ENCODE data around the gene WDR33. TPM values are rescaled to one million over a fixed set of nuclear protein-coding genes. Genes with fewer than 3 reads are reported as not detected.

Gene WDR33
- 16.6 and 19.4 TPM in 2 replicates for total RNA-seq

GRCh38 chr2:127810619-127811396 lies at the start of gene WDR33:
Gene WDR33 (minus strand): TSS chr2:127811171. CDS start chr2:127770981, 40,190 bp downstream.

GRCh38 chr2:127701193-127701650 lies 109.7 kb downstream of the WDR33 start, which contains the start of gene SFT2D3:
Gene SFT2D3 (plus strand): TSS chr2:127701497. CDS start chr2:127701529, 32 bp downstream.

GRCh38 chr2:127675331-127676261 lies 135.4 kb downstream of the WDR33 start, which contains the start of gene LIMS2:
Gene LIMS2 (minus strand): TSS chr2:127675530. CDS start chr2:127675024, 506 bp downstream.

Other genes starting within 250 kb of the WDR33 start
- not detected in 2 replicates for gene GPR17, start 165.0 kb downstream of the WDR33 start, total RNA-seq
- gene LIMS2, start 135.6 kb downstream of the WDR33 start, total RNA-seq, result under 0.01 TPM in 1 of 2 replicates, not detected in the other
- gene SFT2D3, start 109.7 kb downstream of the WDR33 start, total RNA-seq, result 2.7 and 8.3 TPM in 2 replicates
- gene POLR2D, start 47.0 kb upstream of the WDR33 start, total RNA-seq, result 11.8 and 24.7 TPM in 2 replicates
- 22.2 and 22.4 TPM in 2 replicates for gene AMMECR1L, start 74.8 kb upstream of the WDR33 start, total RNA-seq
- gene SAP130, start 216.9 kb upstream of the WDR33 start, total RNA-seq, result 1.9 and 2.8 TPM in 2 replicates

Measured in tracheal epithelial cell (primary cell).